Measurements from ENCODE around the gene CHRNE.

CHRNE gene

GRCh38 chr17:4903051-4903818, at the start of gene CHRNE:
Gene CHRNE (minus strand): TSS chr17:4903098. CDS start chr17:4903063, 35 bp downstream.
- peak; percentile 86 for DNase-seq (ENCODE audit: low spot score)

- no peak for DNase-seq (ENCODE audit: low spot score)
Measured at GRCh38 chr17:4951486-4951885, 48.6 kb upstream of the CHRNE start.

DNA sequence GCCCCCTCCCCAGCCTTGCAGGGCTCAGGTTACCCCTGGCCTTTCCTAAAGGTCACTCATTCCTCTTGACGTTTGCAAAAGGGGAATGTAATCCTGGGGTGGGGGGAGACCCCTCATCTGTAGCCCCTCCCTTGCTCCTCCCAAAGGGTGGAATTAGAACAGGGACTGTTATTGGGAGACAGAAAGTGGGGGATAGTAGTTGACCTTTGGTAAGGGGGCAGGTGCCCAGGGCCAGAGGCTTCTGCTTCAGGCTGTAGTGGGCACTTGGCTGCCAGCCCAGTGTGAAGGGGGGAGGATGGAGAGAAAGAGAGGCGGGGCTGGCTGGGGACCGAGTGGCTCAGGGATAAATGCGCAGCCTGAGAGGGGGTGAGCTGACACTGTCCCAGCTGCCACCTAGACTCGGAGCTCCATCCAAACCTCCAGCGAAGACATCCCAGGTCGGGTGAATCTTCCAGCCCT, 47.9 kb upstream of the CHRNE start, which contains the start of gene ENO3:
ENO3 (plus strand) TSS at position 374 of the 459 bp plus-strand sequence. CDS start 711 bp downstream, outside the sequence.
- no peak for DNase-seq (ENCODE audit: low spot score)

DNA sequence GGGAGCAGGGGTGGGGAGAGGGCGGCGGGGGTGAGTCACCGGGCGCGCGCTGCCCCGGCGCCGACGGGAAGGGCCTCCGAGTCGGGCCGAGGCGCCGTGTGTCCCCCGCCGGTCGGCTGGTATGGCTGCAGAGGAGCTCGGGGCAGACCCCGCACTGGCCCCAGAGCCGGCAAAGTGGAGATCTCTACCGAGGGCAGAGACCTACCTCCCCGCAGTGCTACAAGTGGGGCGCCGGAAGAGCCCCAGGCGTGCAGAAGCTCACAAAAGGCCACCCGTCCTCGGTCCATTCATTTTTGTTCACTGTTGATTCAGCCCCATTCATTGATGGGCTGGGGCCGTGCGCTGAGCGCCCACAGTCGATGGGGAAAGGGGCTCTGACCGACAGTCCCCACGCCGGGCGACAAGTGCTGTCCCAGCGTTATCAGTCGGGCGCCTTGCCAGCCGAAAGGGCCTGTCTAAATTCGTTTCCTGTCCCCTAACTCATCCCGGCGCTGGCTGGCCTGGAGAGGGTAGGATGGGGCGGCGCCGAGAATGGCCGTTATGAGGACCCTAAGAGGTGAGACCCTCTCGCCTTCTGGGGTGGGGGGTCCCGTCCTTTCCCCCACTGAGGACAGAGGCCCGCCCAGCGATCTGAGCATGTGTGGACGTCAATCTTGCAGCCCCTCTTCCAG, 47.3 kb upstream of the CHRNE start:
- no peak for DNase-seq (ENCODE audit: low spot score)

- DNase-seq (ENCODE audit: low spot score): peak; percentile 88
Measured at GRCh38 chr17:4949321-4950074, 46.6 kb upstream of the CHRNE start.

DNA sequence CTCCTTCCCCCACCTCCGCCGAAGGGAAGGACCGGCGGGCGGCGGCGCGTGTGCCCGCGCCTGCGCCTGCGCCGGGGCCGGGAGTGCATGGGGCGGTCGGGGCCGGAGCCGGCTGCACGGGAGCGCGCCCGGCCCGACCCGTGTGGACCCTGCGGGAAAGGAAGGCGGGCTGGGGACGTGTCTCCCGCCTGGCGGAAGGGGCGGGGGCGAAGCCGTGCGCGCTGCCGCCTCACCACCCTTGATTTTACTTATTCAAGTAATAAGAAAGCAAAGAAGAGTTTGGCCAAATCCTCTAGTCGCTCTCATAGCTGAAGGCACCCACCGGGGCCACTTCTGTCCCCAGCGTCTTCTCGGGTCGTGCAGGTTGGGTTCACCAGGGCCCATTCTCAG, 46.0 kb upstream of the CHRNE start:
- peak; percentile 92 for DNase-seq (ENCODE audit: low spot score)

DNA sequence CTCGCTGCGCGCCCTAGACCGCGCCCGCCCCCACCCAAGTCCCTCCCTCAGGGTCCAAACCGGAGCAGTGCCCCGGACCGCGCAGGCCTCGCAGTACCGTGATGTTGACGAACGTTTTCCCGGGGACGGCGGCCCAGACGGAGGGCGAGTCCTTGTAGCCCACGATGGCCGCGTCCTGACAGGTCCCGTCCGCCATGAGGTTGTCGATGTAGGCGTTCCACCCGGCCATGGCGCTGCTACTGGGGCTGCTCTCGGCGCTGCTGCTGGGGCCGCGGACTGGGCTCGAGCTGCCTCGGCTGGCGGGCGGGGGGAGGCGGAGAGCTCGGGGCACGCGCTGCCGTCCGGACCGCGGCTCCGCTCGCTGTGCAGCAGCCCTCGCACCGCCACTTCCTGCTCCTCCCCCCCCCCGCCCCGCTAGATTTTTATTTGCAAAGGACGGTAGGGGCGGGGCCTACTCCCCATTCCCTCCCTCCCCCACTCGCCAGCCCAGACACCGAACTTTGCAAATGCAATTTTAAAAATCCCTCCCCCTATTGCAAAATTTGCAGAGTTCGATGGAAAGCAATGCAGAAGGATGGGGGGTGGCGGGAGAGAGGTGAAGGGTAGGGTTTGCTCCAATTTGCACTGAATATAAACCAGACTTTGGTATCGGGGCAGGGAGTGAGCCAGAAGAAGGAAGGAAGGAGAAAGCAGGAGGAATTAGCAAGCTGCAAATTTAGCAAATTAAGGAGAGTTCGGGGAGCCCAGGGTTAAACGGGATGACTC, 45.5 kb upstream of the CHRNE start, which contains the start of gene PFN1:
PFN1 (minus strand) TSS at position 365 of the 765 bp plus-strand sequence; CDS start at position 229, 136 bp downstream.
- DNase-seq (ENCODE audit: low spot score): peak; percentile 89

DNA sequence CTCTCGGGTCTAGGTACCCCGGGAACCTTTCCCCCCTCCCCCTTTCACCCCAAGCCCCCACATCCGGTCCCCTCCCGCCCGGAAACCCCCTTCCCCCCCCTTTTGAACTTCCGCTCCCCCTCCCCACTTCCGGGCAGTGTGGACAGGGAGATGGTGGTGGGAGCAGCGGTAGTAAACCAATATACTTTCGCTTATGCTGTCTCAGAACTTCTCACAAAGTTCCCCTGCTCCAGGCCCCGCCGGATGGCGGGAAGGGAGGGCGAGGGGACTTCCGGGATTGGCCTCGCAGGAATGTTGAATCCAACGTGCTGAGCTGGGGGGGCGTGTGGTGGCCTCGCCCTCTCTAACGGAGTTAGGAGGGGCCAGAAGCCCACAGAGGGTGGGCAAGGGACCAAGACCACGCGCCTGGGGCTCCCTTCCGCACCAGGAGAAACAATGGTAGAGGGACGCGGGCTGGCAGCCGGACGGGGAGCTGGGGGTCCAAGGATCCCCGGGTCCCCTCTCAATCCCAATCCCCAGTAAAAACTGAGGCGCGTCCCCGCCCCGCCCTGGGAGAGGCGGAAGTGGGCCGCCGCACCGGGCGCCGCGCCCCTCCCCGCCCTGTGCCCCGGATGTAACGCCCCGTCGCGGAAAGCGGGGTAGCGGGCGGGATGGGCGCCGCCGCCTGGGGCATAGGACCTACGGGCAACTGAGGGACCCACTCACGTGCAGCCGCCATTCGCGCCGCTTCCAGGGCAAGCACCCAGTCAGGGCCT, 44.7 kb upstream of the CHRNE start:
- peak; percentile 72 for DNase-seq (ENCODE audit: low spot score)

GRCh38 chr17:4947010-4947410, 44.1 kb upstream of the CHRNE start:
- DNase-seq (ENCODE audit: low spot score): no peak

DNA sequence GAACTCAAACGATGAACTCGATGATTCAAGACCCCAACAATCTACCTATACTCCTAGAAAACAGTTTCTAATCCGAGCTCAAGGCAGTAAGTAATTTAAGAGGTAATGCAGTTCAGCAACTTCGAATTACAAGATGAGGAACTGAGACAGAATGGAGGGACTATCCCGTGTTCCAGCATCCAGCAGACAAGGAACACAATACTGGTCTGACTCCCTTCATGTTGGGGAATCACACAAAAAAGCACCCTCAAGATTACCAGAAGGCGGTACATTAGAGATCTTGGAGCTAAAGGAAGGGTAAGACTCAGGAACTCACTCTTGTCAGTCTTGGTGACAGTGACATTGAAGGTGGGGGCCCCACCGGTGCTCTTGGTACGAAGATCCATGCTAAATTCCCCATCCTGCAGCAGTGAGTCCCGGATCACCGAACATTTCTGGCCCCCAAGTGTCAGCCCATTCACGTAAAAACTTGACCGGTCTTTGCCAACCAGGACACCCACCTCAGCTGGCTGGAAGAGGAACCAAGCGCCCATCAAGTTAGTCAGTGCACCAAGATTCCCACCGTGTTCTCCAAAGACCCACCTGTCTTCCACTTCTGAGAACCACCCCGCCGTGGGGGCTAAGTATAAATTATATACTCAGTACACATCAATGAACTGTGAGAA, 43.5 kb upstream of the CHRNE start:
- DNase-seq (ENCODE audit: low spot score): no peak

GRCh38 chr17:4945944-4946280, 43.0 kb upstream of the CHRNE start:
- no peak for DNase-seq (ENCODE audit: low spot score)

- peak; percentile 95 for DNase-seq (ENCODE audit: low spot score)
Measured at GRCh38 chr17:4945176-4945943, 42.5 kb upstream of the CHRNE start.

- DNase-seq (ENCODE audit: low spot score): peak; percentile 26
Measured at GRCh38 chr17:4944554-4945175, 41.8 kb upstream of the CHRNE start.

DNA sequence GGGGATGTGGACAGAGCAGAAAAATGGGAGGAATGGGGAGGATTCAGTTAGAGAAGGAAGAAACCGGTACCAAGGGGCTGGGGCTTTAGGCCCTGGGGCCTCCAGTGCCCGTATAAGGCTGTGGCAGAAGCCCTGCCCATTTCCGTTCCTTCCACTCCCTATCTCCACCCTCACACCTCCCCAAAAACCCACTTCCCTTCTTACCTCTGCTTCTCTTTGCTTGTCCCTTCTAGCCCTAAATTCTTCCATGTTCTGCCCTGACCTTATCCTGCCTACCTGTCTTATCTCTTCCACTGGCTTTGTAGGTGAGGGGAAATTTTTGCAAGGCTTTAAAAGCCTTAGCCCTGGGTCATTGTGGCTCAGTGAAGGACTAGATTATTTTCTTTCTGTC, 41.3 kb upstream of the CHRNE start:
- DNase-seq (ENCODE audit: low spot score): no peak

GRCh38 chr17:4942760-4943508, 40.0 kb upstream of the CHRNE start:
- no peak for DNase-seq (ENCODE audit: low spot score)

GRCh38 chr17:4941319-4941610, 38.4 kb upstream of the CHRNE start:
- DNase-seq (ENCODE audit: low spot score): no peak

DNA sequence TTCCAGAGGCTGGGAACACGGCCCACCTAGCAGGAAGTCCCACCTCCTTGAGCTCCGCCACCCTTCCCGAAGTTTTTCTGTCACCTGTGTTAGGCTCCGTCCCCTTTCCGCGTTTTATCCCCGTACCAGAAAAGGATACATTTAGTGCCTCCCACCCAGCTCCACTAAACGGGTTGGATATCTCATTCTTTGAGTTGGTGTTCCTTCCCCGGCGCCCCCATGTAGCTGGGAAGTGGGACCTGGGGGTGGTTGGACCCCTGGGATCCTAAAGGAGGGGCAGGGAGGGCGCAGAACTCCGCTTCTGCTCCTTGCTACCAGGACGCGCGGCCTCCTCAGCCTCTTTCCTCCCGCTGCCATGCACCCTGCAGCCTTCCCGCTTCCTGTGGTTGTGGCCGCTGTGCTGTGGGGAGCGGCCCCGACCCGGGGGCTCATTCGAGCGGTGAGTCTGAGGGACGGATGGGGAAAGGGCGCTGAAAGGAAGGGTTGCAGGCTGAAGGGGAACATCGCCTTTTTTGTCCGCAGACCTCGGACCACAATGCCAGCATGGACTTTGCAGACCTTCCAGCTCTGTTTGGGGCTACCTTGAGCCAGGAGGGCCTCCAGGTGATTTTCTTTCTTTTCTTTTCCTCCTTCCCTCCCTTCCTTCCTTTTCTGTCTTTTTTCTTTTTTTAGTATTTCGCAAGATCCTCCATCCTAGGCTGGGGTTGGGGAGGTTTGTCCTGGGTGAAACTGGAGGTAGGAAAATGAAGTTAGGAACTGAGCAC, 37.8 kb upstream of the CHRNE start:
- DNase-seq (ENCODE audit: low spot score): peak; percentile 92
